ENCODE results near the gene TANC1. TPM values are rescaled to one million over a fixed set of nuclear protein-coding genes. Genes with fewer than 3 reads are reported as not detected.

TANC1 gene
- polyA plus RNA-seq, 1 donor from 2014 or later: 0.37 TPM

- no peaks in the 10 kb centered on the region for H4K20me1 ChIP-seq (ENCODE audit: insufficient read depth)
- H2AFZ ChIP-seq (ENCODE audit: low read depth, low read length): no peak overlapping the region
- H3K9me2 ChIP-seq (ENCODE audit: insufficient read depth, low read length): no peaks in the 10 kb centered on the region
- H3K36me3 ChIP-seq (ENCODE audit: insufficient read depth, low read length): no peaks in the 10 kb centered on the region
- H3K27me3 ChIP-seq (ENCODE audit: insufficient read depth, low read depth, low read length): no peaks in the 10 kb centered on the region
- no peak for TF ChIP-seq MXI1 (conservative IDR thresholded peaks at IDR 0.05; ENCODE audit: poor library complexity, severe bottlenecking)
- no peak for TF ChIP-seq TAF1 (IDR thresholded peaks at IDR 0.05; ENCODE audit: low read depth)
- TF ChIP-seq, protein P1, sequence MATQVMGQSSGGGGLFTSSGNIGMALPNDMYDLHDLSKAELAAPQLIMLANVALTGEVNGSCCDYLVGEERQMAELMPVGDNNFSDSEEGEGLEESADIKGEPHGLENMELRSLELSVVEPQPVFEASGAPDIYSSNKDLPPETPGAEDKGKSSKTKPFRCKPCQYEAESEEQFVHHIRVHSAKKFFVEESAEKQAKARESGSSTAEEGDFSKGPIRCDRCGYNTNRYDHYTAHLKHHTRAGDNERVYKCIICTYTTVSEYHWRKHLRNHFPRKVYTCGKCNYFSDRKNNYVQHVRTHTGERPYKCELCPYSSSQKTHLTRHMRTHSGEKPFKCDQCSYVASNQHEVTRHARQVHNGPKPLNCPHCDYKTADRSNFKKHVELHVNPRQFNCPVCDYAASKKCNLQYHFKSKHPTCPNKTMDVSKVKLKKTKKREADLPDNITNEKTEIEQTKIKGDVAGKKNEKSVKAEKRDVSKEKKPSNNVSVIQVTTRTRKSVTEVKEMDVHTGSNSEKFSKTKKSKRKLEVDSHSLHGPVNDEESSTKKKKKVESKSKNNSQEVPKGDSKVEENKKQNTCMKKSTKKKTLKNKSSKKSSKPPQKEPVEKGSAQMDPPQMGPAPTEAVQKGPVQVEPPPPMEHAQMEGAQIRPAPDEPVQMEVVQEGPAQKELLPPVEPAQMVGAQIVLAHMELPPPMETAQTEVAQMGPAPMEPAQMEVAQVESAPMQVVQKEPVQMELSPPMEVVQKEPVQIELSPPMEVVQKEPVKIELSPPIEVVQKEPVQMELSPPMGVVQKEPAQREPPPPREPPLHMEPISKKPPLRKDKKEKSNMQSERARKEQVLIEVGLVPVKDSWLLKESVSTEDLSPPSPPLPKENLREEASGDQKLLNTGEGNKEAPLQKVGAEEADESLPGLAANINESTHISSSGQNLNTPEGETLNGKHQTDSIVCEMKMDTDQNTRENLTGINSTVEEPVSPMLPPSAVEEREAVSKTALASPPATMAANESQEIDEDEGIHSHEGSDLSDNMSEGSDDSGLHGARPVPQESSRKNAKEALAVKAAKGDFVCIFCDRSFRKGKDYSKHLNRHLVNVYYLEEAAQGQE (IDR thresholded peaks at IDR 0.05; ENCODE audit: borderline replicate concordance): no peak
- TF ChIP-seq EP300 (conservative IDR thresholded peaks at IDR 0.05; ENCODE audit: poor library complexity, severe bottlenecking): no peak
- TF ChIP-seq POLR2AphosphoS5 (IDR thresholded peaks at IDR 0.05): no peak
- TF ChIP-seq EZH2 (IDR thresholded peaks at IDR 0.05; ENCODE audit: borderline replicate concordance, insufficient read depth, low read length, poor library complexity, severe bottlenecking): no peak
- no peak overlapping the region for H3K4me3 ChIP-seq (ENCODE audit: low read length)
- no peaks in the 10 kb centered on the region for H3F3A ChIP-seq (ENCODE audit: insufficient read depth, low read length, poor library complexity, severe bottlenecking)
- no peak overlapping the region for H3K9ac ChIP-seq (ENCODE audit: low read length)
- H3K79me2 ChIP-seq (replicated peaks; ENCODE audit: insufficient read depth, low read length): no peaks in the 10 kb centered on the region
- H3K27ac ChIP-seq (ENCODE audit: low read length): no peak overlapping the region
- H3K9me3 ChIP-seq (ENCODE audit: low read length): no peaks in the 10 kb centered on the region
- no peak overlapping the region for H3K4me2 ChIP-seq (ENCODE audit: low read length)
Observed at GRCh38 chr2:159136391-159136790, 168.0 kb downstream of the TANC1 start.

DNA sequence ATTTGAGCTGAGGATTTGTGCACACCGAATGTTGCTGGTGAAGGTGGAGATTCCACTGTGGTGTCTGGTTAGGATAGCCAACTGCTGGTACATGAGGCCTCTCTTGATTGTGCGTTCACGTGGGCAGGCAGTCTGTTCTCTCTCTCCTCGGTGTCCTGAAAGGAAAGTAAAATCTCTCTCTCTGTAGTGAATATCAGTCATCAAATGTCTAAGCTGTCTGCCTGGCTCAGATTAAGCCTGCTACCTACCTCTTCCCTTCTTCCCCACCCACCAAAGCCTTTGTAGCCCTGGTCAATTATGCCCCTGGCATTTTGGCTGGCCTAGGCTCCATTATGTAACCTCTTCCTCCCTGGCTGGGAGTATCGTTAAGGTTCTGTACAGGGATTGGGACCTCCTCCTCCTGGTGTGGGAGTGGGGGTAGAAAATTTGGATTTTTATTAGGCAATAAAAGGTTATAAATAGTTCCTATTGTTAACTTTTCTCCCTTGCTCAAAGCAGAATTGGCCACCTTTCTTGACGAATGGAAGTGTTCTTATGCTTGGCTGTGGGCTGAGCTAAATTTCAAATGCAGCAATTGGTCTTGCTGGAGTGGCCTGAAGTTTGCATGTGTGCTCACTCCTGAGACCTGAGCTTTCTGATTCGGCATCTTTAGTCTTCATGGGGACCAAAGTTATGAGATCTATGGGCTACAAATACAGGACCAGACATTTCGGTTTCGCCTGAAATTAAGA, 169.2 kb downstream of the TANC1 start:
- Histone ChIP-seq H3K9me2 (ENCODE audit: insufficient read depth, low read length) (no peaks in the 10 kb centered on the region), H2AFZ (ENCODE audit: low read depth, low read length) (no peak overlapping the region), H3K79me2 (replicated peaks; ENCODE audit: insufficient read depth, low read length) (no peaks in the 10 kb centered on the region), H3K4me3 (ENCODE audit: low read length) (no peak overlapping the region), H3K27me3 (ENCODE audit: insufficient read depth, low read depth, low read length) (no peaks in the 10 kb centered on the region), H3K4me2 (ENCODE audit: low read length) (no peak overlapping the region), H3K9ac (ENCODE audit: low read length) (no peak overlapping the region), H3K36me3 (ENCODE audit: insufficient read depth, low read length) (no peaks in the 10 kb centered on the region), H3F3A (ENCODE audit: insufficient read depth, low read length, poor library complexity, severe bottlenecking) (no peaks in the 10 kb centered on the region), H3K9me3 (ENCODE audit: low read length) (no peaks in the 10 kb centered on the region), H3K27ac (ENCODE audit: low read length) (no peak overlapping the region), H4K20me1 (ENCODE audit: insufficient read depth) (no peaks in the 10 kb centered on the region)
- no peak for TF ChIP-seq MXI1 (conservative IDR thresholded peaks at IDR 0.05; ENCODE audit: poor library complexity, severe bottlenecking)
- no peak for TF ChIP-seq TAF1 (IDR thresholded peaks at IDR 0.05; ENCODE audit: low read depth)
- TF ChIP-seq POLR2AphosphoS5 (IDR thresholded peaks at IDR 0.05): no peak
- TF ChIP-seq EZH2 (IDR thresholded peaks at IDR 0.05; ENCODE audit: borderline replicate concordance, insufficient read depth, low read length, poor library complexity, severe bottlenecking): no peak
- TF ChIP-seq RAD21 (conservative IDR thresholded peaks at IDR 0.05): no peak
- TF ChIP-seq SMC3 (conservative IDR thresholded peaks at IDR 0.05; ENCODE audit: poor library complexity): no peak
- TF ChIP-seq, protein P2, sequence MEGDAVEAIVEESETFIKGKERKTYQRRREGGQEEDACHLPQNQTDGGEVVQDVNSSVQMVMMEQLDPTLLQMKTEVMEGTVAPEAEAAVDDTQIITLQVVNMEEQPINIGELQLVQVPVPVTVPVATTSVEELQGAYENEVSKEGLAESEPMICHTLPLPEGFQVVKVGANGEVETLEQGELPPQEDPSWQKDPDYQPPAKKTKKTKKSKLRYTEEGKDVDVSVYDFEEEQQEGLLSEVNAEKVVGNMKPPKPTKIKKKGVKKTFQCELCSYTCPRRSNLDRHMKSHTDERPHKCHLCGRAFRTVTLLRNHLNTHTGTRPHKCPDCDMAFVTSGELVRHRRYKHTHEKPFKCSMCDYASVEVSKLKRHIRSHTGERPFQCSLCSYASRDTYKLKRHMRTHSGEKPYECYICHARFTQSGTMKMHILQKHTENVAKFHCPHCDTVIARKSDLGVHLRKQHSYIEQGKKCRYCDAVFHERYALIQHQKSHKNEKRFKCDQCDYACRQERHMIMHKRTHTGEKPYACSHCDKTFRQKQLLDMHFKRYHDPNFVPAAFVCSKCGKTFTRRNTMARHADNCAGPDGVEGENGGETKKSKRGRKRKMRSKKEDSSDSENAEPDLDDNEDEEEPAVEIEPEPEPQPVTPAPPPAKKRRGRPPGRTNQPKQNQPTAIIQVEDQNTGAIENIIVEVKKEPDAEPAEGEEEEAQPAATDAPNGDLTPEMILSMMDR (IDR thresholded peaks at IDR 0.05; ENCODE audit: poor library complexity, severe bottlenecking): no peak
- TF ChIP-seq, protein P1 (IDR thresholded peaks at IDR 0.05; ENCODE audit: borderline replicate concordance): no peak

Data from neural cell (in vitro differentiated cells).